ENCODE measurements around the gene P3H3.

P3H3 gene

GRCh38 chr12:6852651-6853354 lies 24.6 kb downstream of the P3H3 start:
- TF ChIP-seq CTCF (IDR thresholded peaks at IDR 0.05; ENCODE audit: low read depth, low read length, missing control alignments), result no peak
- in situ Hi-C loops (cut with HindIII; ENCODE audit: low sequenced_read_pairs), result no loop called here
- DNase-seq (ENCODE audit: low read depth), result no peak
- peak overlapping the region; percentile 79 for H3K4me3 ChIP-seq (ENCODE audit: low read depth, low read length)

GRCh38 chr12:6853626-6854025 lies 25.4 kb downstream of the P3H3 start:
- H3K4me3 ChIP-seq (ENCODE audit: low read depth, low read length), result peak overlapping the region; percentile 79
- no peak for TF ChIP-seq CTCF (IDR thresholded peaks at IDR 0.05; ENCODE audit: low read depth, low read length, missing control alignments)
- in situ Hi-C loops (cut with HindIII; ENCODE audit: low sequenced_read_pairs), result no loop called here
- DNase-seq (ENCODE audit: low read depth), result no peak

- DNase-seq (ENCODE audit: low read depth), result no peak
- H3K4me3 ChIP-seq (ENCODE audit: low read depth, low read length), result no peak overlapping the region
- no peak for TF ChIP-seq CTCF (IDR thresholded peaks at IDR 0.05; ENCODE audit: low read depth, low read length, missing control alignments)
- in situ Hi-C loops (cut with HindIII; ENCODE audit: low sequenced_read_pairs), result no loop called here
Measured at GRCh38 chr12:6854036-6854435, 25.8 kb downstream of the P3H3 start.

- H3K4me3 ChIP-seq (ENCODE audit: low read depth, low read length), result no peak overlapping the region
- in situ Hi-C loops (cut with HindIII; ENCODE audit: low sequenced_read_pairs), result no loop called here
Measured at GRCh38 chr12:6855322-6855721, 27.1 kb downstream of the P3H3 start.

GRCh38 chr12:6858799-6859198 lies 30.6 kb downstream of the P3H3 start:
- TF ChIP-seq CTCF (IDR thresholded peaks at IDR 0.05; ENCODE audit: low read depth, low read length, missing control alignments), result no peak
- in situ Hi-C loops (cut with HindIII; ENCODE audit: low sequenced_read_pairs), result no loop called here
- H3K4me3 ChIP-seq (ENCODE audit: low read depth, low read length), result no peak overlapping the region
- no peak for DNase-seq (ENCODE audit: low read depth)

More at GRCh38 chr12:6855322-6855721, 27.1 kb downstream of the P3H3 start:
- DNase-seq (ENCODE audit: low read depth), result no peak
- TF ChIP-seq CTCF (IDR thresholded peaks at IDR 0.05; ENCODE audit: low read depth, low read length, missing control alignments), result no peak

GRCh38 chr12:6860116-6860515 lies 31.9 kb downstream of the P3H3 start:
- in situ Hi-C loops (cut with HindIII; ENCODE audit: low sequenced_read_pairs), result no loop called here
- H3K4me3 ChIP-seq (ENCODE audit: low read depth, low read length), result no peak overlapping the region
- DNase-seq (ENCODE audit: low read depth), result no peak
- no peak for TF ChIP-seq CTCF (IDR thresholded peaks at IDR 0.05; ENCODE audit: low read depth, low read length, missing control alignments)

Measured in astrocyte of the cerebellum (primary cell).